Muscle of back (tissue), 11 donors: Measurements from ENCODE around the gene SPINK1. TPM values are rescaled to one million over a fixed set of nuclear protein-coding genes. Genes with fewer than 3 reads are reported as not detected.
"Not testable (repeated sequence)": the region's sequence is repeated elsewhere in the genome, so short reads cannot be mapped to it uniquely, and the experiment has no call there.

Experiments used
- DNase-seq, 3 donors: peaks; one replicate each; pipeline versions ENCODE4 v3.0.0 to v3.0.0-alpha.2; 2013
- polyA plus RNA-seq, 10 donors: library from polyadenylated mRNA; unstranded; fragments of 120-200 nt; gene quantifications; one replicate each; pipeline ENCODE4 v1.2.1, GENCODE V29; 2013; ENCODE audit not compliant: insufficient read length in 10 of 10

The SPINK1 gene
- polyA plus RNA-seq, 10 donors = 1.9 TPM; not detected in 8

- DNase-seq = no peak
Observed at GRCh38 chr5:147809830-147810666, 21.4 kb downstream of the SPINK1 start.

DNA sequence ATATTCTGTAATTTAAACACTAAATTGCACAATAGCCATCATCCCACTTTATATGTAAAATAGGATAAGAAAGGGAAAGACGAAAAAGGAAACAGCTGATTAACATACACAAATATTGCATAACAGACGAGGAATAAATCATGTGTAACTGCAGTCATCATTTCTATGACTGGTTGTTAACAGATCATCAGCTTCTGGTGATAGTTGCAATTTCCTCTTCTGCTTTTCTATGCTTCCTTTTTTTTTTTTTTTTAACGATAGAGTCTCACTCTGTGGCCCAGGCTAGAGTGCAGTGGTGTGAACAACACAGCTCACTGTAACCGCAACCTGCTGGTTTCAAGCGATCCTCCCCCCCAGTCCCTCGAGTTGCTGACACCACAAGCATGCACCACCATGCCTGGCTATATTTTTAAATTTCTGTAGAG is 26.4 kb downstream of the SPINK1 start:
- no peak for DNase-seq

- no peak for DNase-seq
Observed at GRCh38 chr5:147804334-147804733, 27.1 kb downstream of the SPINK1 start.

GRCh38 chr5:147803926-147804325 is 27.5 kb downstream of the SPINK1 start:
- no peak for DNase-seq

GRCh38 chr5:147803161-147803560 is 28.3 kb downstream of the SPINK1 start:
- DNase-seq = not testable (repeated sequence)

DNA sequence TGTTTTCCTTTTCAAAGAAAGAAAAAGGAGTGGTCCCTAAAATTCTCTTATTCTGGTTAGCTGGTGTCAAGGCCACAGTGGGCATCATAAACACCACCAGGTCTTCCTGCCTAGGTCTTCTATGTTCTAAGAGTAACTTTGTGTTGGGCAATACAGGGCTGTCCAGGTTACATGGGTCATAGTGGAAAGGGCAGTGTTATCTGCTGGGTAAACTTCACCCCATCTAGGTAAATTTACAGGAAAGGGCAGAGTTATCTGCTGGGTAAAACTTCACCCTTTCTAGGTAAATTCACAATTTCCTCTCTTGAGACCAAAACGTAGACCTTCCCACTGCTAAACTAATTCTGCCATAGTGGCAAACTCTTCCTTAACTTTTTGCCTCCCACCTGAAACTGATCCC is 30.0 kb downstream of the SPINK1 start:
- no peak for DNase-seq

DNA sequence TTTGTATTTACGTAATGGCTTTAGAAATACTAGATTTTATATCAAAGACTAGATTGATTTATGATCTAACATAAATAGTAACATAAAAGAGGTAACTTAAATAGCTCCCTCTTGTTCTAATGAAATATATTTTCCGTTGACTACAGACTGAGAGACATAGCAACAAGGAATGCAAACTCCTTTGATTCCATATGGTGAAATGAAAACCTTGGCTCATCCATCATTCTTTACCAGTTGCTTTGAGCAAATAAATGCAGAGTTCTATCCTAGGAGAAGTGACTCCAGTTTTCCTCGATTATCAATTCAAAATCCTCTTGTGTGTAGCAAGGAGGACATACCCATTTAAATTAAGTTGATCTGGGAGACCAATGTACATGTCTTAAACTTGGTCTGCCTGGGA is 31.0 kb downstream of the SPINK1 start:
- no peak for DNase-seq

- no peak for DNase-seq
Observed at GRCh38 chr5:147796556-147797308, 34.7 kb downstream of the SPINK1 start.

GRCh38 chr5:147791181-147791580 is 40.3 kb downstream of the SPINK1 start:
- DNase-seq = no peak

DNA sequence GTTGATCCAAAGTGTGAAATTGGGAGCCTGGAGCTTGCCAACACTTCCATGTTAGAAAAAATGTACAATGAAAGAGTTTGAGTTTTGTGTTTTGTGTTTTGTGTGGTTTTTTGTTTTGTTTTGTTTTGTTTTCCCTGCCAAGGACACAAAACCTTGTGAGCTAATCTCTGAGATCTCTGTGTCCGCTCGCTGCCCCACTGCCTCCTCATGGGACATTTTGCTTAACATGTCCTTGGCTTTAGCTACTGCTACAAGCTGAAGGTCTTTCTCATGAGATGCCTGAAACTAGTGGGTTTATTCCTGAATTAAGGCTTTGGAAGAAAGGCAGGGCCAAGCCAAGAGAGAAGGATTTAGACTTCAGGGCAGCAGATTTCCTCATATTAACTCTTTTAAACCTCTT is 41.7 kb downstream of the SPINK1 start:
- DNase-seq = no peak

- DNase-seq = no peak
Observed at GRCh38 chr5:147788023-147788422, 43.4 kb downstream of the SPINK1 start.

DNA sequence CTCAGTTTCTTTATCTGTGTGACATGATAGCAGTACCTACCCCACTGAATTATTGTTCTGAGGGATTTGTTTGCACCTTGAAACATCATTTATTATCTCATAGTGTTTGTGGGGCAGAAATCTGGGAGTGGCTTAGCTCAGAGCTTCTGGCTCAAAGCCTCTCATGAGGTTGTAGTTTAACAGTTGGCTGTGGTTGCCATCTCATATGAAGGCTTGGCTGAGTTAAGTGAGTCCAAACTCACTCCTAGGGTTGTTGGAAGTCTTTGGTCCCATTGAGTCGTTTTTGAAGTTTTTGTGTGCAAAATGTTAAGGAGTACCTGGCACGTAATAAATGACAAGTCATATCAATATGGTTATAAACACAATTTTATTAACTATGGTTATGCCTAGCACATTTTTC is 45.3 kb downstream of the SPINK1 start:
- no peak for DNase-seq

DNA sequence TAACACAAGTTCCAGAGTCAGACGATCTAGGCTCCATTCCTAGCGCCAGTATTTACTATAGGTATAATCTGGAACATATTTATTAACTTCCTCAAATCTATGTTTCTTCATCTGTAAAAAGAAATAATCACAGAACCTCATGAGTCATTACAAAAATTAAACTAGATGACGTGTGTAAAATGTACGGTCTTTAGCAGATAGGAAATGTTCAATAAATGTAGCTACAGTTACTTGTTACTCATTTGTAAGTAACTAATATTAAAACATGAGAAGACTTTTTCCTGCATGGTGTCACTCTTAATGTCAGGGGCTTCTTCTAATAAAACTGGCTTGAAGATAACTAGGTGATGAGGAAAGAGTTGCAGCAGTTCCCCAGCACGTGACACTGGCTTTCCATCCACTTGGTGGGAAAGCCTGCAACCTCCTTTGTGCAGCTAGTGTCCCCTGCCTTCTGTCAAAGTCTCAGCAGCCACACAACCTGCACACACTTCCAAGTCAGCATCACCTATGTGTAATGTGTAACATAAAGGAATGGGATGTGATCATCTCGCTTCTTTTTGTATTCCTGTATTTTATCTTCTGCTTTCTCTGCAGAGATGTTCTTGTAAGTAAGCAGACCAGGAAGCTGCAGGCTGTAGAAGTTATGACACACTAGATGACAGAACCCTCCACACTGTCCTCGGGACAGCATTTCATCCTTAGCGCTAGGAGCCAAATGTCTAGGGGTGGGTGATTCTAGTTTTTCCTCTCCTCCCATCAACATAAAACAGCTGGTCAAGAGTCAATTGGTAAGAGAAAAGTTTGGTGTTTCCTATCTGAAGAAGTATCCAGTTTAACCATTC is 47.1 kb downstream of the SPINK1 start:
- no peak for DNase-seq

DNA sequence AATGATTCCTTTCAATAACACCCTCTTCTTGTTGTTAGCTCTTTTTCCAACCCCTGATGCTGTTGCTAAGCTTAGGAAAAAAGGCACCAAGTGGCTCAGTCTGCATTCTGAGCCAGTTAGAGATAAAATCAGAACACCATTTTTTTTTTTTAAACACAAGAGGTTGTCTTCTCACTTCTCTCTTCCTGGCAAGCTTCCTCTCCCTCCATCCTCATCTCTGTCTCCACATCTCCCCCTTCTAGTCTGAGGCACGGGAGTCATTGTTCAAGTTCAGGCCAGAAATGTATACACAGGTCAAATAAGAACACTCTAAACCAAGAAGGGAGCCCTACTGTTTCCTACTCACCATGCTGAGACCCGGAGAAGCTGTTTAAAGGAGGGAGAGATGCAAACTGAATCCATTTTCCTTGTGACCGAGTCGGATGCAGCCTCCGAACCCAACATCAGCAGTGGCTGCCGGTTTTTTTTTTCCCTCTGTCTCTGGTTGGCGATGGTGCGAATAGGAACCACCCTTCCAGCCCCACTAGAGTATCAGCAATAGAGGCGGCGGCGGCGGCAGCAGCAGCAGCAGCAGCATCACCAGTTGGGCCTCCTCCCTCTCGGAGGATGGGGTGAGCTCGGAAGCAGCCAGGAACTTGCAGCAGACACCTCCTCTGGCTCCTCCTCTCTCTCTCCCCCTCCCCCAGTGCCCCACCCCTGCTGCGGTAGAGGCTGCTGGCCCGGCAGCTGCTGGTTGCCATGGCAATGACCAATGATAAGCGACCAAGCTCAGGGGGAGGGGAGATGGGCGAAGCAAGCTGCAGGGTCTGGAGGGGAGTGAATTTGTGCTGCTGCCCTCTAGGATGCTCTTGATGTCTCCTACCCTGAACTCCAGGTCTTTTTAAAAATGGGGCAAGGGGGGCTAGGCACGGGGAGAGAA is 49.1 kb downstream of the SPINK1 start, which contains the start of gene JAKMIP2:
JAKMIP2 (minus strand) TSS at position 619 of the 919 bp plus-strand sequence. CDS start 110,922 bp downstream, outside the sequence.
- DNase-seq = peak; percentile 77 to 94 (median 84)

DNA sequence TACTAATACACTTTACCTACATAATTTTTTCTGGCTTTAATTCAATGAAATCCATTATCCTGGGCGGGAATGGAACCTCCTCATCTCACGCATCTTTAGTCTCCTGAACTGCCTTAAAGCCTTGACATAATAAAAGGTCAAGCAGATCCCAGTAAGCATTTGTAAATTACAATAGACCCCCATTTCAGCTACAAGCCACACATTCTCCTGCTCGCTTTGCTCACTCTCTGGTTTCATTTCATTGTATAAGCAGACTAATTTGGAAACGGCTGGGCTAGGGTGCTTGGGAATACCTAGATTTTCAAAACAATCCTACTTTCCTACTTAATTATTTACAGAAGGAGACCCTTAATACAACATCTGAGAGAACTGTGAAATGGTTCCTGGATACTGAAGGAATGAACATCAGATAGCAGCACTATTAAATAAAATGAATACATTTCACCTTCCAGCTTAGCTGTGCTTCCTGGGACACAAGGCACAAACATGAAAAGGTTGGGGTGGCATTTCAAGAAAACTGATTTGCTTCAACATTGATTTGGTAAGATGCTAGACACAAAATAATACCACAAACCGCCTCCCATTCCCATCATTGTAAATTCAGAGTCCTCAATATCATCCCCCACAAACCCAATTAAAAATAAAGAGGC is 50.4 kb downstream of the SPINK1 start:
- no peak for DNase-seq

DNA sequence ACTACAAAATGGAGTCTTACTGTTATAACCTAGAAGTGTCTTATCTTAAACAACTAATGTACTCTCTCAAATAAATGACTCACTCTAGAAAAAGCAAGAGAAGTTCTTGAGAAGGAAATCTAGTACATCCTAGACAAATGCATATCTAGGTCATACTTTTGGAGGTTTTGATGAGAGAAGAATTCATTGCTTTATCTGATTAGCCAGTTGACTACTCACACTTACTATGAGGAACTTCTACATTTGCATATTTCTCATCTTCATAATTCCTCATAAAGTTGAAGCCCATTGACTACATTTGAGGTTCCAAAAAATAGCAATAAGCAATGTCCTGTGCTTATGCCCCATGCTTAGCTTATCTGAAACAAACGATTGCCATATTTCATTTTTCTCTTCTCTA is 51.8 kb downstream of the SPINK1 start:
- no peak for DNase-seq

DNA sequence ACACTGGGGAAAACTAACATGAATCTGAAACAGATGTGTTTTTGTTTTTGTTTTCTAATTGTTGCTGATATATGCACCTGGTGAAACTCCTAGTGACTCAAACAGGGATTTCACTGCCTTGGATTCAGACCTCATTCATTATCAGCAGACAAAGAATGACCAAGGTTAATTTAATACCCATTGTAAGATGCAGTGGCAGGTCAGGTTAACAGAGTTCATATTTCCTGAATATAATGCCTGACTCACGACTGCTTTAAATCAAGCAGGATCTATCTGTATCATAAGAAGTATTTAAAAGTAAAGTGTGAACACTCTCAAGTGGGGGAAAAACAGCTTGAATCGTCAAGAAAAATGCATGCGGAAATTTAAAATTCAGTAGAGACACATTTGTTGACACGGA is 54.5 kb downstream of the SPINK1 start:
- DNase-seq = no peak
